IMR-90 (cell line): ENCODE measurements around the gene PRRG2.

Experiments used
- CEBPB ChIP-seq: IDR thresholded peaks from 2 replicates; pipeline ENCODE4 v1.6.1; 2012; ENCODE audit warnings: low read depth, low read length, improper control_type of control experiment
- CHD1 ChIP-seq: IDR thresholded peaks from 2 replicates; pipeline ENCODE4 v1.6.1; 2012; ENCODE audit warnings: low read depth, low read length, improper control_type of control experiment
- ELK1 ChIP-seq: fragments of 150-350 bp; IDR thresholded peaks from 2 replicates; pipeline ENCODE4 v1.6.1; 2016; ENCODE audit warnings: low read depth, mild to moderate bottlenecking, low read length, moderate library complexity, borderline replicate concordance
- POLR2A ChIP-seq: IDR thresholded peaks from 2 replicates; pipeline ENCODE4 v1.6.1; 2012; ENCODE audit warnings: mild to moderate bottlenecking, low read depth, low read length
- RAD21 ChIP-seq: IDR thresholded peaks from 2 replicates; pipeline ENCODE4 v1.6.1; 2012; ENCODE audit warnings: low read length, improper control_type of control experiment
- TF ChIP-seq, protein P1 (sequence below): conservative IDR thresholded peaks from 2 replicates; pipeline ENCODE4 v1.5.1; 2012; ENCODE audit warnings: mild to moderate bottlenecking, low read depth, low read length, improper control_type of control experiment

- TF ChIP-seq RAD21 = no peak
- TF ChIP-seq, protein P1, sequence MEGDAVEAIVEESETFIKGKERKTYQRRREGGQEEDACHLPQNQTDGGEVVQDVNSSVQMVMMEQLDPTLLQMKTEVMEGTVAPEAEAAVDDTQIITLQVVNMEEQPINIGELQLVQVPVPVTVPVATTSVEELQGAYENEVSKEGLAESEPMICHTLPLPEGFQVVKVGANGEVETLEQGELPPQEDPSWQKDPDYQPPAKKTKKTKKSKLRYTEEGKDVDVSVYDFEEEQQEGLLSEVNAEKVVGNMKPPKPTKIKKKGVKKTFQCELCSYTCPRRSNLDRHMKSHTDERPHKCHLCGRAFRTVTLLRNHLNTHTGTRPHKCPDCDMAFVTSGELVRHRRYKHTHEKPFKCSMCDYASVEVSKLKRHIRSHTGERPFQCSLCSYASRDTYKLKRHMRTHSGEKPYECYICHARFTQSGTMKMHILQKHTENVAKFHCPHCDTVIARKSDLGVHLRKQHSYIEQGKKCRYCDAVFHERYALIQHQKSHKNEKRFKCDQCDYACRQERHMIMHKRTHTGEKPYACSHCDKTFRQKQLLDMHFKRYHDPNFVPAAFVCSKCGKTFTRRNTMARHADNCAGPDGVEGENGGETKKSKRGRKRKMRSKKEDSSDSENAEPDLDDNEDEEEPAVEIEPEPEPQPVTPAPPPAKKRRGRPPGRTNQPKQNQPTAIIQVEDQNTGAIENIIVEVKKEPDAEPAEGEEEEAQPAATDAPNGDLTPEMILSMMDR = no peak
- no peak for TF ChIP-seq POLR2A
- TF ChIP-seq ELK1 = no peak
- TF ChIP-seq CHD1 = no peak
- no peak for TF ChIP-seq CEBPB
Observed at GRCh38 chr19:49536921-49537462, 44.1 kb upstream of the PRRG2 start.
